Large intestine (tissue), 3 donors: Measurements from ENCODE around the gene WLS. TPM values are rescaled to one million over a fixed set of nuclear protein-coding genes. Genes with fewer than 3 reads are reported as not detected.

Experiments used
- DNase-seq, 2 donors: peaks; one replicate each; pipeline versions ENCODE4 v3.0.0 to v3.0.0-alpha.2; 2013
- H3K27ac ChIP-seq: one replicate; pipeline ENCODE4 v1.5.1; 2013; ENCODE audit warnings: low read length
- H3K27me3 ChIP-seq: 2 replicates; pipeline ENCODE4 v1.6.1; 2013; ENCODE audit warnings: low read length; ENCODE audit not compliant: control insufficient read depth, insufficient read depth
- H3K36me3 ChIP-seq: 2 replicates; pipeline ENCODE4 v1.6.1; 2013; ENCODE audit warnings: low read length; ENCODE audit not compliant: control insufficient read depth, insufficient read depth
- H3K4me1 ChIP-seq: one replicate; pipeline ENCODE4 v1.6.1; 2013; ENCODE audit warnings: low read length; ENCODE audit not compliant: control insufficient read depth, insufficient read depth
- H3K4me3 ChIP-seq: one replicate; pipeline ENCODE4 v1.5.1; 2013; ENCODE audit warnings: low read length
- H3K9me3 ChIP-seq: one replicate; pipeline ENCODE4 v1.6.1; 2013; ENCODE audit warnings: mild to moderate bottlenecking, low read depth, low read length, moderate library complexity; ENCODE audit not compliant: control insufficient read depth
- WGBS: methylation state at CpG from one replicate; pipeline ENCODE4 v1.1.5; 2013; ENCODE audit warnings: low lambda C conversion rate; ENCODE audit not compliant: insufficient coverage; 5-methylcytosine and 5-hydroxymethylcytosine counted together
- polyA plus RNA-seq: library from polyadenylated mRNA; unstranded; fragments of 120-200 nt; gene quantifications from one replicate; pipeline ENCODE4 v1.2.1, GENCODE V29; 2013

WLS gene
- polyA plus RNA-seq, 1 donor: 63.3 TPM

DNA sequence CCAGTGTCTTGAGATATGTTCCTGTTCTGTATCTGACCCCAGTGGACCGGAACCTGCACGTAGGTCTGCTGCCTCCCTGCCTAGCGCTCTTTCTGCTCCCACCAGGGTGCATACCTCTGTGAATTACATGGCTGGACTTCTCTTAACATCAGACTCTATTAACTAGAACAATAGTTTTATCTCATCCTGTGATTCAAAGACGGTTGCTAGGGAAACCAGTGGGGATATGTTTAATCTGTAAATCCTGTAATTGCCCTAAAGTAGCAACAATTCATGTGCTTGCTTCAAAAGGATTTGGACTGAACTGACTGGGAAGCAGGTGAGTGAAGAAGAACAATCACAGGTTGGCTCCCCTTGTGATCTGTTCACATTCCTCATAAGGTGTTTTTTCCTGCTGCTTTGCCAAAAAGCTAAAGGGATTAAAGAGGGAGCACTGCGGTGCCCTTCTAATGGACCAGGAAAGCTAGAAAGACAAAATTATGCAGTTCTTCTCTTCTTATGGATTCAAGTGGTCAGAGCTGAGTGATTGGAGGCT is 129.2 kb downstream of the WLS start:
- WGBS: no CpG with 5 or more reads among the region's 5 CpGs
- no peak overlapping the region for H3K4me3 ChIP-seq
- DNase-seq: peak in 1 of 2 donors; percentile 45

GRCh38 chr1:68101829-68102228 is 130.5 kb downstream of the WLS start:
- no CpG with 5 or more reads among the region's 4 CpGs for WGBS
- peak; percentile 83 to 88 for DNase-seq
- H3K27ac ChIP-seq: peak overlapping the region; percentile 66
- H3K36me3 ChIP-seq: no peaks in the 10 kb centered on the region
- peaks cover 27% of the 10 kb centered on the region for H3K4me1 ChIP-seq
- H3K9me3 ChIP-seq: no peaks in the 10 kb centered on the region
- no peaks in the 10 kb centered on the region for H3K27me3 ChIP-seq
- no peak overlapping the region for H3K4me3 ChIP-seq

More for the DNA sequence above, 129.2 kb downstream of the WLS start:
- Histone ChIP-seq H3K4me1 (peaks cover 27% of the 10 kb centered on the region), H3K9me3 (no peaks in the 10 kb centered on the region), H3K36me3 (no peaks in the 10 kb centered on the region), H3K27ac (no peak overlapping the region), H3K27me3 (no peaks in the 10 kb centered on the region)

- Histone ChIP-seq H3K4me3 (no peak overlapping the region), H3K36me3 (no peaks in the 10 kb centered on the region), H3K4me1 (peaks cover 27% of the 10 kb centered on the region), H3K27ac (peak overlapping the region; percentile 50), H3K27me3 (no peaks in the 10 kb centered on the region), H3K9me3 (no peaks in the 10 kb centered on the region)
- peak; percentile 47 to 72 for DNase-seq
- no CpG with 5 or more reads among the region's 2 CpGs for WGBS
Measured at GRCh38 chr1:68100571-68100970, 131.8 kb downstream of the WLS start.

DNA sequence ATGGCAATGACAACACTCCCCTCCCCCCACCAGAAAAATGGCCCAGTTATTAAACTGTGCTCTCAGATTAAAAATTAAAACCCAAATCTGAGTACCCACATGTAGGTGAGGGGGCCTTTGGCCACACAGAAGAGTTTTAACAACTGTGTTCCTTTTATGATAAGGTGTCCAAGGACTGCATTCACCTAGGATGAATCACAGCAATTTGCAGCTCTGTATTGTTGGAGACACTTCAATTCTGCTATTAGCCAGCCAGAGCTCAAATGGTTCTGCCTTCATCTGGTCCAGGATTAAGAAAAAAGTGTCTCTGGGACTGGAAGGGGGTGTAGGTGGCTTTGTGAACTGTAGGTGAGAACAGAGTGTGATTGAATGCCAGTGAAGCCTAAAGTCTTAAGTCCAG is 138.6 kb downstream of the WLS start:
- Histone ChIP-seq H3K27me3 (no peaks in the 10 kb centered on the region), H3K4me1 (no peaks in the 10 kb centered on the region), H3K4me3 (no peak overlapping the region), H3K9me3 (no peaks in the 10 kb centered on the region), H3K36me3 (no peaks in the 10 kb centered on the region), H3K27ac (no peak overlapping the region)
- no peak for DNase-seq

DNA sequence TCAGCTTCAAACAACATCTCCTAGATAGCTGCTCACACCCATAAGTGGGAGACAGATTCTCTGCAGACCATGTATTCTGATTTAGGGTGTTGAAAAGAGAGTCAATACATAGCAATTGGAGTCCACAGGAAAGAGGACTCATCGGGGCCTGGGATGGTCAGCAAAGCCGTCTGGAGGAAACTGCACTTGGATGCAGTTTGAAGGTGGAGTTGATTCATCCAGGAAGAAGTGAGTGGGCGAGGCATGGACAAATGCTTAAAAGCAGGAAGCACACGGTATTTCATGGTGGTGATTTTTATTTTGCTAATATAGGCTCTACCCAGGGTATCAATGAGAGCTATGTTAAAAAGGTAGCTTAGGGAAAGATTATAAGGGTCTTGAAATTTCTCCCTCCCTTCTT is 145.1 kb downstream of the WLS start:
- H3K27me3 ChIP-seq: no peaks in the 10 kb centered on the region
- H3K36me3 ChIP-seq: no peaks in the 10 kb centered on the region
- H3K9me3 ChIP-seq: no peaks in the 10 kb centered on the region
- H3K4me1 ChIP-seq: no peaks in the 10 kb centered on the region
- no peak for DNase-seq
- H3K27ac ChIP-seq: no peak overlapping the region
- no CpG with 5 or more reads among the region's 4 CpGs for WGBS
- no peak overlapping the region for H3K4me3 ChIP-seq

GRCh38 chr1:68085752-68086151 is 146.6 kb downstream of the WLS start:
- Histone ChIP-seq H3K27ac (no peak overlapping the region), H3K9me3 (no peaks in the 10 kb centered on the region), H3K4me1 (no peaks in the 10 kb centered on the region), H3K4me3 (no peak overlapping the region), H3K36me3 (no peaks in the 10 kb centered on the region), H3K27me3 (no peaks in the 10 kb centered on the region)
- no peak for DNase-seq
- WGBS: no CpG with 5 or more reads among the region's 1 CpG

DNA sequence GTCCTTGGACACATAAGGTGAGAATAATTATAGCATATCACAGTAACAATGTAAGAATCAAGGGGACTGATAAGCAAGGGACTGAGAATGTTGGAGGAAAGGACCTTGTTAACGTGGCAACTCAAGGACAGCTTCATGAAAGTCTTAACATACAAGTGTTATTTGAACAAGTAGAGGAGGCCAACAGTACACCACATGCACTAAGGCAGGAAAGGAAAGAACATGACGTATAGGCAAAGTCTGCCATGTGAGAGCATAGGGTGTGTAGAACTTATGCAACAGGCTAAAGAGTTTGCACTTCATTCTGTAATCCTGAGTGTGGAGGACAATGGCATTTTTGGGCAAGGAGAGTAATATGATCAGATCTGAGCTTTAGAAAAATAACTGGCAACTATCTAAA is 148.6 kb downstream of the WLS start:
- Histone ChIP-seq H3K27me3 (no peaks in the 10 kb centered on the region), H3K36me3 (no peaks in the 10 kb centered on the region), H3K9me3 (no peaks in the 10 kb centered on the region), H3K27ac (no peak overlapping the region), H3K4me1 (no peaks in the 10 kb centered on the region), H3K4me3 (no peak overlapping the region)
- DNase-seq: no peak
- no CpG with 5 or more reads among the region's 2 CpGs for WGBS

DNA sequence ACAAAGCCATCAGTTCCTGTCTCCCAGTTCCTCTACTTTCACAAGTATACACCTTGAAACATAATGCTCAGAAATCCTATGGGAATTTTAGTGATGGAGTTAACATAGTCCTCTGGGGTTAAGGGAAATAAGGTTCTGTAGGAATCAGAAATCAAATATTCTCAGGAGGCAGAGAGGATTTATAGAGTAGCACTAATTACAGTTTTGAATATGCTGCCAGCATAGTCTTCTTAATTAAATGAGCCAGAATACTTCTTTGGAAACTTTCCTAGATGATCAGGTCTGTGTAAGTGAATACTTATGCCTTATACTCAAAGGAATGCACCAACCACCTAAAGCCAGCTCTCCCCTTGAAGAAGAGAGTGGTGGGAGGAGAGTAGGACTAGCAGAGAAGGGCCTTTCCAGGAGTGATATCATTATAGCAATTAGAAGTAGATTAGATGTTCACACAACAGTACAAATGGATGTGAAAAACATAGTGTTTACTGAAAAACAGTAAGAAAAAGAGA is 150.5 kb downstream of the WLS start:
- H3K36me3 ChIP-seq: no peaks in the 10 kb centered on the region
- H3K27ac ChIP-seq: no peak overlapping the region
- no peaks in the 10 kb centered on the region for H3K9me3 ChIP-seq
- no peak overlapping the region for H3K4me3 ChIP-seq
- H3K27me3 ChIP-seq: no peaks in the 10 kb centered on the region
- DNase-seq: no peak
- no peaks in the 10 kb centered on the region for H3K4me1 ChIP-seq

GRCh38 chr1:68078647-68079046 is 153.7 kb downstream of the WLS start:
- Histone ChIP-seq H3K27ac (no peak overlapping the region), H3K36me3 (no peaks in the 10 kb centered on the region), H3K4me3 (no peak overlapping the region), H3K4me1 (no peaks in the 10 kb centered on the region), H3K9me3 (no peaks in the 10 kb centered on the region), H3K27me3 (no peaks in the 10 kb centered on the region)
- no peak for DNase-seq
- WGBS: no CpG with 5 or more reads among the region's 2 CpGs
